HepG2 (cell line): ENCODE data around the gene TCF3. TPM values are rescaled to one million over a fixed set of nuclear protein-coding genes. Genes with fewer than 3 reads are reported as not detected.
A peak's percentile ranks its signal among the peaks of the same experiment; 100 is the strongest.

Source experiments
- AHDC1 ChIP-seq: sonication (generic); formaldehyde crosslinking; IDR thresholded peaks from 2 replicates; pipeline ENCODE4 v1.5.1; 2020; ENCODE audit warnings: mild to moderate bottlenecking, missing genetic modification reagents, borderline replicate concordance
- EED ChIP-seq: sonication (generic); formaldehyde crosslinking; IDR thresholded peaks from 2 replicates; pipeline ENCODE4 v1.5.0; 2020; ENCODE audit warnings: mild to moderate bottlenecking, missing genetic modification reagents
- GPN1 ChIP-seq: sonication (generic); formaldehyde crosslinking; IDR thresholded peaks from 2 replicates; pipeline ENCODE4 v1.5.1; 2020; ENCODE audit warnings: missing genetic modification reagents, borderline replicate concordance
- HOXA3 ChIP-seq: sonication (generic); formaldehyde crosslinking; IDR thresholded peaks from 2 replicates; pipeline ENCODE4 v1.5.0; 2020; ENCODE audit warnings: missing genetic modification reagents
- ISX ChIP-seq: sonication (generic); formaldehyde crosslinking; conservative IDR thresholded peaks from 2 replicates; pipeline ENCODE4 v1.5.0; 2020; ENCODE audit warnings: missing genetic modification reagents
- KDM3A ChIP-seq: IDR thresholded peaks from 2 replicates; pipeline ENCODE4 v1.6.1; 2018; ENCODE audit warnings: low read depth, missing compliant biosample characterization
- NFKBIZ ChIP-seq: IDR thresholded peaks from 2 replicates; pipeline ENCODE4 v1.6.1; 2018; ENCODE audit warnings: missing genetic modification reagents, missing compliant biosample characterization
- SALL2 ChIP-seq: sonication (generic); formaldehyde crosslinking; IDR thresholded peaks from 2 replicates; pipeline ENCODE4 v1.8.1; 2023; ENCODE audit warnings: mild to moderate bottlenecking, missing genetic modification reagents, inconsistent platforms
- TIGD3 ChIP-seq: sonication (generic); formaldehyde crosslinking; IDR thresholded peaks from 2 replicates; pipeline ENCODE4 v1.5.1; 2020; ENCODE audit warnings: mild to moderate bottlenecking, missing genetic modification reagents, borderline replicate concordance
- TOE1 ChIP-seq: sonication (generic); formaldehyde crosslinking; IDR thresholded peaks from 2 replicates; pipeline ENCODE4 v1.4.0; 2020; ENCODE audit warnings: mild to moderate bottlenecking, missing genetic modification reagents
- ZBTB2 ChIP-seq: sonication (generic); formaldehyde crosslinking; IDR thresholded peaks from 2 replicates; pipeline ENCODE4 v1.8.0; 2022; ENCODE audit warnings: low read depth, missing genetic modification reagents
- ZBTB39 ChIP-seq: sonication (generic); formaldehyde crosslinking; IDR thresholded peaks from 2 replicates; pipeline ENCODE4 v1.5.0; 2020; ENCODE audit warnings: missing genetic modification reagents
- ZNF260 ChIP-seq: sonication (generic); formaldehyde crosslinking; IDR thresholded peaks from 2 replicates; pipeline ENCODE4 v1.4.0; 2020; ENCODE audit warnings: missing genetic modification reagents, low read depth, mild to moderate bottlenecking, borderline replicate concordance
- ZNF34 ChIP-seq: sonication (generic); formaldehyde crosslinking; IDR thresholded peaks from 2 replicates; pipeline ENCODE4 v1.4.0; 2020; ENCODE audit warnings: mild to moderate bottlenecking, missing genetic modification reagents, borderline replicate concordance
- ZNF350 ChIP-seq: sonication (generic); formaldehyde crosslinking; IDR thresholded peaks from 2 replicates; pipeline ENCODE4 v1.4.0; 2020; ENCODE audit warnings: mild to moderate bottlenecking, low read depth, missing genetic modification reagents, borderline replicate concordance
- ZNF713 ChIP-seq: sonication (generic); formaldehyde crosslinking; IDR thresholded peaks from 2 replicates; pipeline ENCODE4 v1.4.0; 2020; ENCODE audit warnings: mild to moderate bottlenecking, missing genetic modification reagents
- ZNF782 ChIP-seq: sonication (generic); formaldehyde crosslinking; IDR thresholded peaks from 2 replicates; pipeline ENCODE4 v1.4.0; 2020; ENCODE audit warnings: missing genetic modification reagents, mild to moderate bottlenecking, borderline replicate concordance
- ZSCAN29 ChIP-seq: sonication (generic); formaldehyde crosslinking; conservative IDR thresholded peaks from 2 replicates; pipeline ENCODE4 v1.4.0; 2020; ENCODE audit warnings: mild to moderate bottlenecking, missing genetic modification reagents
- polyA plus RNA-seq, 8 experiments: library from polyadenylated mRNA; depleted of rRNA in 3 of 8; stranded (reverse) in 7 of 8; unstranded in 1 of 8; fragments of >200 nt; fragmentation: Illumina TruSeq in 4 of 8; extraction: Trizol in 4 of 8; gene quantifications; 2 replicates each; pipeline versions ENCODE4 v1.2.1 to v1.2.3, GENCODE V29; 2011 to 2016; ENCODE audit warnings: low read depth in 4 of 8, missing spikeins in 1 of 8, mixed read lengths in 1 of 8; ENCODE audit not compliant: insufficient read depth in 1 of 8
- total RNA-seq, 5 experiments: library from RNA; depleted of rRNA; stranded (reverse); fragments of >200 nt; fragmentation: Illumina TruSeq; extraction: Trizol; gene quantifications; 2 replicates each; pipeline ENCODE4 v1.2.3, GENCODE V29; 2016; ENCODE audit warnings: low read depth in 1 of 5

TCF3 gene
- total and polyA plus RNA-seq, 2 of the 13 experiments (the other 11 are each of a cell fraction or from before 2014, with no cell fraction given) = 51.4 to 53.2 TPM

- TF ChIP-seq ZNF34 (CRISPR knock-in tag) (no peak), ZNF350 (no peak), EED (CRISPR knock-in tag) (no peak), TOE1 (CRISPR knock-in tag) (no peak), ZNF260 (CRISPR knock-in tag) (no peak), ZSCAN29 (no peak), ZBTB2 (CRISPR knock-in tag) (0 out of 2 replicates have a peak, but pooled peaks have one; percentile 48), ZBTB39 (CRISPR knock-in tag) (no peak), TIGD3 (CRISPR knock-in tag) (no peak), HOXA3 (CRISPR knock-in tag) (peak; percentile 67), NFKBIZ (peak; percentile 67; the same call in 1 of the 2 replicates), GPN1 (CRISPR knock-in tag) (no peak), ZNF713 (CRISPR knock-in tag) (no peak), KDM3A (CRISPR knock-in tag) (no peak; the same call in 1 of the 2 replicates), ZNF782 (no peak), SALL2 (peak; percentile 51; the same call in 1 of the 2 replicates), ISX (no peak), AHDC1 (CRISPR knock-in tag) (no peak)
Measured at GRCh38 chr19:1652471-1653299, at the start of gene TCF3 (continued).
